GM23338 (cell line): ENCODE measurements around the gene RNF150. TPM values are rescaled to one million over a fixed set of nuclear protein-coding genes. Genes with fewer than 3 reads are reported as not detected.

Experiments
- ATAC-seq: fragments of 200-7000 bp; cut with Tn5 transposase; 3 replicates; pipeline ENCODE4 v1.9.1; 2020
- DNase-seq: peaks from one replicate; pipeline ENCODE4 v3.0.0-alpha.2; 2015; ENCODE audit warnings: low spot score
- H2AFZ ChIP-seq: fragments of 200-600 bp; sonication (generic); 2 replicates; pipeline ENCODE4 v1.8.0; 2016; ENCODE audit warnings: antibody characterized with exemption, mild to moderate bottlenecking, moderate library complexity
- H3F3A ChIP-seq: fragments of 200-600 bp; sonication (generic); replicated peaks from 2 replicates; pipeline ENCODE4 v1.8.0; 2017; ENCODE audit warnings: antibody characterized with exemption, mixed run types, low read depth
- H3K27ac ChIP-seq: fragments of 200-600 bp; sonication (generic); 2 replicates; pipeline ENCODE4 v1.6.1; 2016; ENCODE audit warnings: low read depth
- H3K27me3 ChIP-seq: fragments of 200-600 bp; sonication (generic); 2 replicates; pipeline ENCODE4 v1.8.0; 2016; ENCODE audit warnings: mild to moderate bottlenecking, mixed run types, moderate library complexity; ENCODE audit not compliant: insufficient read depth
- H3K36me3 ChIP-seq: fragments of 200-600 bp; sonication (generic); 2 replicates; pipeline ENCODE4 v1.8.0; 2016; ENCODE audit warnings: mild to moderate bottlenecking; ENCODE audit not compliant: insufficient read depth
- H3K4me1 ChIP-seq: fragments of 200-600 bp; sonication (generic); 2 replicates; pipeline ENCODE4 v1.8.0; 2016; ENCODE audit warnings: mild to moderate bottlenecking, moderate library complexity; ENCODE audit not compliant: insufficient read depth
- H3K4me2 ChIP-seq: fragments of 200-600 bp; sonication (generic); 2 replicates; pipeline ENCODE4 v1.7.1; 2017; ENCODE audit warnings: mixed run types
- H3K4me3 ChIP-seq: fragments of 200-600 bp; sonication (generic); 2 replicates; pipeline ENCODE4 v1.6.1; 2016; ENCODE audit warnings: mixed run types
- H3K79me2 ChIP-seq: fragments of 200-600 bp; sonication (generic); replicated peaks from 2 replicates; pipeline ENCODE4 v1.8.0; 2017; ENCODE audit warnings: mild to moderate bottlenecking; ENCODE audit not compliant: insufficient read depth
- H3K9me2 ChIP-seq: fragments of 200-600 bp; sonication (generic); 2 replicates; pipeline ENCODE4 v1.8.0; 2017; ENCODE audit not compliant: insufficient read depth
- H4K20me1 ChIP-seq: fragments of 200-600 bp; sonication (generic); replicated peaks from 2 replicates; pipeline ENCODE4 v1.8.0; 2017; ENCODE audit warnings: mild to moderate bottlenecking; ENCODE audit not compliant: insufficient read depth
- H3K27ac Mint-ChIP-seq: 2 replicates; pipeline ENCODE4 v1.8.0; 2020; ENCODE audit warnings: inconsistent platforms, mild to moderate bottlenecking, moderate library complexity, mixed read lengths
- H3K27me3 Mint-ChIP-seq: 3 replicates; pipeline ENCODE4 v1.8.0; 2022; ENCODE audit warnings: low read depth, mild to moderate bottlenecking, moderate library complexity, mixed read lengths, inconsistent platforms; ENCODE audit not compliant: insufficient read depth, poor library complexity
- H3K36me3 Mint-ChIP-seq: 3 replicates; pipeline ENCODE4 v1.8.0; 2021; ENCODE audit warnings: low read depth, mild to moderate bottlenecking, inconsistent platforms, moderate library complexity, mixed read lengths
- H3K4me1 Mint-ChIP-seq: 3 replicates; pipeline ENCODE4 v1.8.0; 2020; ENCODE audit warnings: mild to moderate bottlenecking, inconsistent platforms, mixed read lengths
- H3K4me3 Mint-ChIP-seq: 3 replicates; pipeline ENCODE4 v1.8.0; 2021; ENCODE audit warnings: moderate library complexity, mild to moderate bottlenecking, inconsistent platforms, mixed read lengths
- H3K9me3 Mint-ChIP-seq: 3 replicates; pipeline ENCODE4 v1.8.0; 2020; ENCODE audit warnings: moderate library complexity, mild to moderate bottlenecking, inconsistent platforms, mixed read lengths
- CREB1 ChIP-seq: fragments of 250-450 bp; sonication (Bioruptor Pico); IDR thresholded peaks from 2 replicates; pipeline ENCODE4 v1.5.0; 2020; ENCODE audit warnings: low read depth, mild to moderate bottlenecking, moderate library complexity
- ETS1 ChIP-seq: IDR thresholded peaks from 2 replicates; pipeline ENCODE4 v1.6.1; 2016; ENCODE audit warnings: antibody characterized with exemption
- EZH2 ChIP-seq: fragments of 200-600 bp; sonication (generic); IDR thresholded peaks from one replicate; pipeline ENCODE4 v1.8.0; 2017; ENCODE audit warnings: antibody characterized with exemption, mild to moderate bottlenecking, low read depth; ENCODE audit not compliant: unreplicated experiment
- EZH2phosphoT487 ChIP-seq: fragments of 200-600 bp; sonication (generic); IDR thresholded peaks from one replicate; pipeline ENCODE4 v1.8.1; 2018; ENCODE audit warnings: antibody characterized with exemption; ENCODE audit not compliant: unreplicated experiment
- JUNB ChIP-seq: IDR thresholded peaks from one replicate; pipeline ENCODE4 v1.6.1; 2016; ENCODE audit warnings: antibody characterized with exemption; ENCODE audit not compliant: unreplicated experiment
- NANOG ChIP-seq: IDR thresholded peaks from 2 replicates; pipeline ENCODE4 v1.6.1; 2016; ENCODE audit warnings: antibody characterized with exemption, borderline replicate concordance
- POLR2AphosphoS5 ChIP-seq: IDR thresholded peaks from 2 replicates; pipeline ENCODE4 v1.6.1; 2016; ENCODE audit warnings: antibody characterized with exemption, low read depth
- REST ChIP-seq: IDR thresholded peaks from one replicate; pipeline ENCODE4 v1.6.1; 2018; ENCODE audit warnings: antibody characterized with exemption; ENCODE audit not compliant: unreplicated experiment
- STAT1 ChIP-seq: IDR thresholded peaks from one replicate; pipeline ENCODE4 v1.6.1; 2016; ENCODE audit warnings: antibody characterized with exemption; ENCODE audit not compliant: unreplicated experiment
- ZNF114 ChIP-seq: fragments of 250-450 bp; sonication (Bioruptor Pico); IDR thresholded peaks from 2 replicates; pipeline ENCODE4 v1.5.0; 2020; ENCODE audit warnings: mild to moderate bottlenecking, moderate library complexity
- ZNF462 ChIP-seq: fragments of 250-450 bp; sonication (Bioruptor Pico); IDR thresholded peaks from 2 replicates; pipeline ENCODE4 v1.5.0; 2020; ENCODE audit warnings: mild to moderate bottlenecking, moderate library complexity
- polyA plus RNA-seq: library from polyadenylated mRNA; unstranded; fragments of >200 nt; fragmentation: Nextera tagmentation; extraction: Ambion mirVana; gene quantifications from 2 replicates; pipeline ENCODE4 v1.2.1, GENCODE V29; 2016
- total RNA-seq: library from RNA; depleted of rRNA; stranded (reverse); fragments of >200 nt; shearing (Covaris generic); gene quantifications from 2 replicates; pipeline ENCODE4 v1.2.3, GENCODE V29; 2014

RNF150 gene
- total and polyA plus RNA-seq, 2 experiments from 2014 or later = 1.3 to 6.1 TPM

GRCh38 chr4:141080668-141081067 is 52.6 kb downstream of the RNF150 start (continued):
- TF ChIP-seq REST (no peak), EZH2phosphoT487 (no peak), NANOG (no peak), EZH2 (no peak), ETS1 (no peak), JUNB (no peak), POLR2AphosphoS5 (no peak)

GRCh38 chr4:141079393-141079930 is 53.8 kb downstream of the RNF150 start:
- no peak overlapping the region for H3K4me3 Mint-ChIP-seq
- H3K9me3 Mint-ChIP-seq = no peaks in the 10 kb centered on the region
- no peak for ATAC-seq

More at GRCh38 chr4:141079393-141079930, 53.8 kb downstream of the RNF150 start:
- no peak overlapping the region for H3K4me3 ChIP-seq
- no peaks in the 10 kb centered on the region for H3F3A ChIP-seq
- H3K79me2 ChIP-seq = no peaks in the 10 kb centered on the region
- no peaks in the 10 kb centered on the region for H3K9me2 ChIP-seq
- H4K20me1 ChIP-seq = no peaks in the 10 kb centered on the region
- H3K4me1 ChIP-seq = peaks cover 15% of the 10 kb centered on the region
- H2AFZ ChIP-seq = no peak overlapping the region
- H3K4me2 ChIP-seq = no peak overlapping the region
- TF ChIP-seq EZH2phosphoT487 (no peak), STAT1 (no peak), EZH2 (no peak), ZNF114 (CRISPR knock-in tag) (no peak), CREB1 (CRISPR knock-in tag) (no peak), ZNF462 (no peak), REST (no peak)
- Mint-ChIP-seq H3K36me3 (no peaks in the 10 kb centered on the region), H3K27ac (peak overlapping the region; percentile 21; the same call in 1 of the 2 replicates), H3K4me1 (peaks cover 7% of the 10 kb centered on the region), H3K27me3 (no peaks in the 10 kb centered on the region)
- H3K27me3 ChIP-seq = no peaks in the 10 kb centered on the region
- no peak overlapping the region for H3K27ac ChIP-seq
- H3K36me3 ChIP-seq = no peaks in the 10 kb centered on the region
- DNase-seq = no peak
